K562 (cell line): Measurements from ENCODE around the gene C1orf116.

ENCODE experiments used
- IRF2 ChIP-seq: sonication (generic); formaldehyde crosslinking; IDR thresholded peaks from 2 replicates; pipeline ENCODE4 v1.8.1; 2022; ENCODE audit warnings: mild to moderate bottlenecking, missing genetic modification reagents
- RNF2 ChIP-seq: sonication (generic); IDR thresholded peaks from 2 replicates; pipeline ENCODE4 v1.6.1; 2016
- ZNF23 ChIP-seq: fragments of 250-450 bp; sonication (Bioruptor Pico); IDR thresholded peaks from 2 replicates; pipeline ENCODE4 v1.4.0; 2020; ENCODE audit warnings: mild to moderate bottlenecking

DNA sequence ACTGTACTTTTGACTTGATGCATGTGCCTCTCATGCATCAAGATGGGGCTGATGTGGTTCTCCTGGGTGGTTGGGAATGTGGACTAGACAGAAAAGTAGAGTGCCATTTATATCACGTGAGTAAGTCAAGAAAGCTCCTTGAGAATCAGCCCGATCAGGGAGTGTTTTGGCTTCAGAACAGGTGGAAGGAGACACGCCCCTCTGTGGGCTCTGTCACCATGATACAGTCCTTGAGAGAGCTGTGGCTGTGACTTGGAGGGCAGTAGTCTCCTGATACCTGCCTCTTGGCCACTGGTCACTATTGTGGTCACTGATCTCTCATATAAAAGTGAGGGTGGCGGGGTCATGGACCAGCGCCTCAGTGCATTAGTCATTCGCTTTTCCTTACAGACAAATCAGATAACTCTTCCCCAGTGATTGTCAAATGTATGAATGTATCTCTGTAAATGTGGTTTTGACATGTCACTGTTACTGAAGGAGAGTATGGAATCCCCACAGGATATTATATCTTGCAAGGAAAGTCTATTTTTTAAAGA lies 47.2 kb upstream of the C1orf116 start:
- TF ChIP-seq IRF2 (CRISPR knock-in tag) (no peak), ZNF23 (CRISPR knock-in tag) (no peak), RNF2 (no peak)
